Kidney (tissue), 14 donors: ENCODE results near the gene ITPK1. TPM values are rescaled to one million over a fixed set of nuclear protein-coding genes. Genes with fewer than 3 reads are reported as not detected.

Source experiments
- DNase-seq, 5 donors: peaks; one replicate each; pipeline ENCODE4 v3.0.0-alpha.2; 2013 to 2020
- FAIRE-seq: peaks from 2 replicates; lab custom pipeline; 2012; peaks lifted over from hg19 to GRCh38; lab: Jason Lieb, UNC
- H3K27ac ChIP-seq, 2 donors: one replicate each; pipeline ENCODE4 v1.7.0; 2013; ENCODE audit warnings: low read depth in 2 of 2, low read length in 2 of 2, inconsistent platforms in 1 of 2
- H3K27me3 ChIP-seq: one replicate; pipeline ENCODE4 v1.7.1; 2013; ENCODE audit warnings: low read length, inconsistent platforms; ENCODE audit not compliant: control insufficient read depth, insufficient read depth
- H3K36me3 ChIP-seq, 3 donors: one replicate each; pipeline versions ENCODE4 v1.7.0 to v1.7.1; 2013; ENCODE audit warnings: low read length in 3 of 3, control low read depth in 1 of 3, inconsistent platforms in 1 of 3; ENCODE audit not compliant: insufficient read depth in 3 of 3, control insufficient read depth in 2 of 3
- H3K4me1 ChIP-seq, 3 donors: one replicate each; pipeline versions ENCODE4 v1.7.0 to v1.7.1; 2013; ENCODE audit warnings: low read length in 3 of 3, inconsistent platforms in 1 of 3, low read depth in 1 of 3; ENCODE audit not compliant: control insufficient read depth in 2 of 3, insufficient read depth in 2 of 3
- H3K4me3 ChIP-seq, 3 donors: one replicate each; pipeline versions ENCODE4 v1.7.0 to v1.8.1; 2013; ENCODE audit warnings: low read length in 3 of 3, control low read depth in 1 of 3, inconsistent platforms in 1 of 3
- H3K9ac ChIP-seq, 3 donors: one replicate each; pipeline versions ENCODE4 v1.7.0 to v1.7.1; 2013; ENCODE audit warnings: low read length in 3 of 3, control low read depth in 1 of 3, inconsistent platforms in 1 of 3
- H3K9me3 ChIP-seq, 3 donors: one replicate each; pipeline versions ENCODE4 v1.7.0 to v1.7.1; 2013; ENCODE audit warnings: low read length in 3 of 3, control low read depth in 1 of 3, inconsistent platforms in 1 of 3; ENCODE audit not compliant: control insufficient read depth in 2 of 3, insufficient read depth in 1 of 3
- intact Hi-C: fragments of 100-400 bp; cut with DNase I; formaldehyde crosslinking; loops from one replicate; pipeline ENCODE4 v1.11.1; 2022
- polyA plus RNA-seq: library from polyadenylated mRNA; stranded (reverse); fragments of 350-450 nt; fragmentation: Illumina TruSeq; extraction: RNeasy Lipid Tissue Mini Kit (QIAGEN cat#74804); gene quantifications from one replicate; pipeline ENCODE4 v1.2.3, GENCODE V29; 2014; ENCODE audit warnings: low read depth, low replicate concordance; ENCODE audit not compliant: insufficient read depth
- total RNA-seq: library from RNA; stranded (reverse); fragmentation: NEBNext Ultra II Directional; extraction: Animal tissue kit (Norgen Biotek cat#: 25700); gene quantifications from one replicate; pipeline ENCODE4 v1.2.1, GENCODE V29; 2021
- TF ChIP-seq, protein P1 (sequence below): IDR thresholded peaks from 3 replicates; pipeline ENCODE4 v1.5.1; 2012; ENCODE audit warnings: mild to moderate bottlenecking, moderate library complexity, borderline replicate concordance; ENCODE audit not compliant: insufficient read depth; ENCODE audit errors: extremely low read depth
- donor health status: control.
- donor health status: control.
- donor health status: control.
- donor health status: control.
- donor health status: control.
- donor health status: DM: yes; HTN: yes; CAD: no.
- donor health status: Normal renal cell carcinoma (clear cell type).

ITPK1 gene
- total and polyA plus RNA-seq, 2 donors from 2014 or later: 43.6 to 92.0 TPM

DNA sequence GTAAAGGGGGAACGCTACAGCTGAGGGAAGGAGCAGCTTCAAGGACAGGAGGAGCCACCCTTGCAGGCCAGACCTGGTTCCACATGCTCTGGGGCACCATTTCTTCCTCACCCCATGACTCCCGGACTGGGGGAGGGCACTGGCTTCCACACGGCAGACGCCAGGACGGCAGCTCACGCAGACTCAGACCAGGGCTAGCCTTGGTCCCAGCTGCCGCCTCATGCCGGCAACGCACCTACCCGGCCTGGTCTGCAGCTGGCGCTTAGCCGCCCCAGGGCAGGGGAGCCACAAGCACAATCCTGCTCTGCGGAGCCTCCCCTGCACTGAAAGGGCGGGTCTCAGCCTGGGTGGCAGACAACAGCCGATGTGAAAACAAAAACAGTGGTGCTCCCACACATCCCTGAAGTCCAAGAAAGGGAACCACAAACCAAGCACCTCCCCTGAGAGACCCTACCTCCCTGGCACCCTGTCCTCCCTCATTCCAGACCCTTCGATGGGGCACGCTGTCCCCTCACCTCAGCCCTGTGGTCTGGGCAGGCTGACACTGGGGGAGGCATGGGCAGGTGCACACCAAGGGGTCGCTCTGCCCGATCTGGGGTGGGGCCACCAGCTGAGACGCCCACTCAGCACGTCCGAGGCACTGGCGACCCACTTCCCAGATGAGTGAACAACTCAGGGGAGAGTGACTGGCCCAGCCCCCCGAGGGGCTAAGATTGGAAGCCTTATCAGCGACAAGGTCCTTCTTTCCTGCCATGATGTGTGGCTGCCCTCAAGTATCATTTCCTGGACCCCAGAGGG lies 127.8 kb downstream of the ITPK1 start:
- TF ChIP-seq, protein P1, sequence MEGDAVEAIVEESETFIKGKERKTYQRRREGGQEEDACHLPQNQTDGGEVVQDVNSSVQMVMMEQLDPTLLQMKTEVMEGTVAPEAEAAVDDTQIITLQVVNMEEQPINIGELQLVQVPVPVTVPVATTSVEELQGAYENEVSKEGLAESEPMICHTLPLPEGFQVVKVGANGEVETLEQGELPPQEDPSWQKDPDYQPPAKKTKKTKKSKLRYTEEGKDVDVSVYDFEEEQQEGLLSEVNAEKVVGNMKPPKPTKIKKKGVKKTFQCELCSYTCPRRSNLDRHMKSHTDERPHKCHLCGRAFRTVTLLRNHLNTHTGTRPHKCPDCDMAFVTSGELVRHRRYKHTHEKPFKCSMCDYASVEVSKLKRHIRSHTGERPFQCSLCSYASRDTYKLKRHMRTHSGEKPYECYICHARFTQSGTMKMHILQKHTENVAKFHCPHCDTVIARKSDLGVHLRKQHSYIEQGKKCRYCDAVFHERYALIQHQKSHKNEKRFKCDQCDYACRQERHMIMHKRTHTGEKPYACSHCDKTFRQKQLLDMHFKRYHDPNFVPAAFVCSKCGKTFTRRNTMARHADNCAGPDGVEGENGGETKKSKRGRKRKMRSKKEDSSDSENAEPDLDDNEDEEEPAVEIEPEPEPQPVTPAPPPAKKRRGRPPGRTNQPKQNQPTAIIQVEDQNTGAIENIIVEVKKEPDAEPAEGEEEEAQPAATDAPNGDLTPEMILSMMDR: no peak
- H3K27me3 ChIP-seq: no peaks in the 10 kb centered on the region
- no peaks in the 10 kb centered on the region for H3K9me3 ChIP-seq
- H3K4me3 ChIP-seq: no peak overlapping the region
- no peak for FAIRE-seq
- peaks cover 0 to 7% (median 3%) of the 10 kb centered on the region in 3 donors for H3K36me3 ChIP-seq
- peaks cover 0 to 26% (median 0%) of the 10 kb centered on the region in 3 donors for H3K4me1 ChIP-seq
- no peak overlapping the region for H3K9ac ChIP-seq
- H3K27ac ChIP-seq: no peak overlapping the region
- DNase-seq: peak in 3 of 5 donors; percentile 34 to 63 (median 47)
- intact Hi-C loops: no loop called here

DNA sequence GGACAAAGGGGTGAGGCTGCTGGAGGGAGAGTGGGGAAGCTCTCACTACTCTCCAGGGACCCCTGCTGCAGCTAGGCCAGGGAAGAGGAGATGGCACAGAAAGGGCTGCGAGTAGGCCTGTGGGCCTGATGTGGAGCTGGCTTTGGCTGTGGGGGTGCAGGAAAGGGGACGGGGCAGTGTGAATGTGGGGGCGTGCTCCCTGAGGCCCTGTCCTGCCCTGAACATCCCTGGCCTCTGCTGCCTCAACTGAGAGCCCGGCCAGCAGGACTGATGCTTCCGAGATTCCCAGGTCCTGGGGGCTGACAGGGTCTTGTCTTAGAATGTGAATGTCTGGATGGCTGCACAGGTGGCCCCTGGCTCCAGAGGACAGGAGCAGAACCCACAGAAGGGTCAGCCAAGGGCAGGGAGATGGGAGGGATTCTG lies 128.6 kb downstream of the ITPK1 start:
- Histone ChIP-seq H3K9ac (no peak overlapping the region), H3K4me3 (no peak overlapping the region), H3K27ac (no peak overlapping the region), H3K36me3 (no peaks in the 10 kb centered on the region), H3K27me3 (no peaks in the 10 kb centered on the region), H3K9me3 (no peaks in the 10 kb centered on the region), H3K4me1 (peaks cover 0 to 26% (median 0%) of the 10 kb centered on the region in 3 donors)
- TF ChIP-seq, protein P1: no peak
- FAIRE-seq: no peak
- peak in 1 of 5 donors; percentile 35 for DNase-seq
- intact Hi-C loops: no loop called here

DNA sequence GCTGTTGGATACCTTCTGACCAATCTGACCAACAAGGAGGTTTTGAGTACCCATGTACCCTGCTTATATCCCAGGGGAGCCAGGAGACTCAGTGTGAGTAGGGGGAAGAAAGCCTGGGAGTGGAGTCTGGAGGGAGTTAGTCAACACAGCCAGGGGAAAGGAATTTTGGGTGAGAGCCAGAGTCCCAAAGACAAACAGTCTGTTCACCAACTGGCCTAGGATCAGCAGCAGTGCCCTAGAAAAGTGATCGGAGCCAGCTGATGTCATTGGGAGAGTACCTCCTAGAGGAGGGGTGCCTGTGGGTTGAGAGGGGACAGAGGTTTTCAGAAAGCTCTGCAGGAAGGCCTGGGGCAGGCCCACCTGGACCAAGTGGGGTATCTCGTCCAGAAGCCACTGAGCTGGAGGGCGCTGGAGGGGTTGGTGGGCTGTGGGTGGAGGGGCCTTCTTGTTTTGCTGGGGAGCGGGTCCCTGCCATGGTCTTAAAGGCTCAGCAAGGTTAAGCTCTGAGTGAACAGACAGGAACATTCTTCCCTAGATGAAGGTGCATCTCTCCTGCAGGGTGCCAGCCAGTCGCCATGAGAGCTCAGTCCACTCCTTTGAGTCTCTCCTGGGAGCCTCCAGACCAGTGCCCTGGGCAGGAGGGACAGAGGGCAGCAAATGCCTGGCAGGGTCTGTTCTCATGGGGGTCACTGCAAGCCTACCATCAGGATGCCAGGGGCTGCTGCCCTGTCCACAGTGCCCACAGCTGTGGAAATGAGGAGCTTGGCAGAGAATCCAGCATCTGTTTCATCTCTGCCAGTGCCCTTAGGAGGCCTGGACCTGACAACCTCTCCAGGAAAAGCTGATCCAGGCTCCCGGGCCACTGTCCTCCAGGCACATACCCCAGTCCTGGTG lies 129.2 kb downstream of the ITPK1 start:
- no peak for FAIRE-seq
- H3K9ac ChIP-seq: no peak overlapping the region
- H3K4me3 ChIP-seq: no peak overlapping the region
- H3K27me3 ChIP-seq: no peaks in the 10 kb centered on the region
- TF ChIP-seq, protein P1: no peak
- peak in 3 of 5 donors; percentile 37 to 71 (median 63) for DNase-seq
- H3K4me1 ChIP-seq: peaks cover 0 to 26% (median 0%) of the 10 kb centered on the region in 3 donors
- H3K36me3 ChIP-seq: no peaks in the 10 kb centered on the region
- no peak overlapping the region for H3K27ac ChIP-seq
- intact Hi-C loops: no loop called here
- no peaks in the 10 kb centered on the region for H3K9me3 ChIP-seq
